LoVo (cell line): ENCODE data around the gene PLA2G6.
"Not testable (repeated sequence)": the region's sequence is repeated elsewhere in the genome, so short reads cannot be mapped to it uniquely, and the experiment has no call there.

Source experiments
- DNase-seq: peaks from one replicate; pipeline ENCODE4 v3.0.0-alpha.2; 2016; ENCODE audit warnings: low spot score

Gene PLA2G6

GRCh38 chr22:38129021-38129420, 52.6 kb downstream of the PLA2G6 start:
- DNase-seq, result no peak

GRCh38 chr22:38127869-38128268, 53.8 kb downstream of the PLA2G6 start:
- no peak for DNase-seq

- DNase-seq, result no peak
Observed at GRCh38 chr22:38126928-38127668, 54.5 kb downstream of the PLA2G6 start.

GRCh38 chr22:38125751-38126201, 55.9 kb downstream of the PLA2G6 start:
- no peak for DNase-seq

GRCh38 chr22:38125038-38125610, 56.5 kb downstream of the PLA2G6 start:
- no peak for DNase-seq

- no peak for DNase-seq
Observed at GRCh38 chr22:38124236-38124974, 57.2 kb downstream of the PLA2G6 start.

GRCh38 chr22:38122616-38123015, 59.0 kb downstream of the PLA2G6 start:
- no peak for DNase-seq

- peak; percentile 14 for DNase-seq
Observed at GRCh38 chr22:38120359-38121110, 61.1 kb downstream of the PLA2G6 start.

GRCh38 chr22:38118747-38119146, 62.9 kb downstream of the PLA2G6 start:
- not testable (repeated sequence) for DNase-seq

- DNase-seq, result no peak
Observed at GRCh38 chr22:38118182-38118581, 63.4 kb downstream of the PLA2G6 start.

- DNase-seq, result not testable (repeated sequence)
Observed at GRCh38 chr22:38117556-38117955, 64.1 kb downstream of the PLA2G6 start.

GRCh38 chr22:38115423-38116205, 66.0 kb downstream of the PLA2G6 start:
- no peak for DNase-seq

- DNase-seq, result peak; percentile 66
Observed at GRCh38 chr22:38114484-38115398, 66.9 kb downstream of the PLA2G6 start.

- no peak for DNase-seq
Observed at GRCh38 chr22:38112381-38112780, 69.2 kb downstream of the PLA2G6 start.

- peak; percentile 20 for DNase-seq
Observed at GRCh38 chr22:38111925-38112355, 69.7 kb downstream of the PLA2G6 start.

GRCh38 chr22:38110863-38111852, 70.5 kb downstream of the PLA2G6 start:
- DNase-seq, result peak; percentile 57

- peak; percentile 85 for DNase-seq
Observed at GRCh38 chr22:38110008-38110862, 71.4 kb downstream of the PLA2G6 start, which contains the start of gene BAIAP2L2. Gene BAIAP2L2, minus strand, starts transcription at chr22:38110684. Its CDS starts 159 bp downstream, at chr22:38110525.
